K562 (cell line): ENCODE data around the gene ACBD6. TPM values are rescaled to one million over a fixed set of nuclear protein-coding genes. Genes with fewer than 3 reads are reported as not detected.

Source experiments
- DEAF1 ChIP-seq: fragments of 450-650 bp; formaldehyde crosslinking; IDR thresholded peaks from 2 replicates; pipeline ENCODE4 v1.4.0; 2020; ENCODE audit warnings: mild to moderate bottlenecking, moderate library complexity
- FOXK1 ChIP-seq: sonication (generic); formaldehyde crosslinking; IDR thresholded peaks from 2 replicates; pipeline ENCODE4 v1.8.0; 2022; ENCODE audit warnings: missing genetic modification reagents, mild to moderate bottlenecking, borderline replicate concordance
- GTF2E2 ChIP-seq: fragments of 200-800 bp; sonication (Bioruptor generic); IDR thresholded peaks from 2 replicates; pipeline ENCODE4 v1.6.1; 2016; ENCODE audit warnings: missing genetic modification characterization, missing compliant biosample characterization
- TCF7 ChIP-seq: sonication (generic); IDR thresholded peaks from 2 replicates; pipeline ENCODE4 v1.6.1; 2016; ENCODE audit warnings: antibody characterized with exemption, borderline replicate concordance
- ZFP30 ChIP-seq: fragments of 250-450 bp; sonication (Bioruptor Pico); IDR thresholded peaks from 2 replicates; pipeline ENCODE4 v1.8.0; 2022; ENCODE audit warnings: moderate library complexity, mild to moderate bottlenecking, inconsistent platforms, borderline replicate concordance
- ZNF134 ChIP-seq: fragments of 250-450 bp; sonication (Bioruptor Pico); conservative IDR thresholded peaks from 2 replicates; pipeline ENCODE4 v1.4.0; 2020
- ZNF407 ChIP-seq: fragments of 450-650 bp; IDR thresholded peaks from 2 replicates; pipeline ENCODE4 v1.6.1; 2016; ENCODE audit warnings: low read depth
- ZSCAN29 ChIP-seq: fragments of 450-650 bp; IDR thresholded peaks from 2 replicates; pipeline ENCODE4 v1.6.1; 2017
- polyA plus RNA-seq, 8 experiments: library from polyadenylated mRNA; depleted of rRNA in 4 of 8; stranded (reverse) in 5 of 8; unstranded in 3 of 8; fragments of >200 nt; fragmentation: Nextera tagmentation in 2 of 8; fragmentation: Illumina TruSeq in 1 of 8; extraction: Ambion mirVana in 2 of 8; extraction: Trizol in 1 of 8; gene quantifications; 2 replicates each; pipeline versions ENCODE4 v1.2.1 to v1.2.3, GENCODE V29; 2011 to 2014; ENCODE audit warnings: inconsistent platforms in 1 of 8, missing spikeins in 1 of 8
- total RNA-seq, 7 experiments: library from RNA; depleted of rRNA in 6 of 7; stranded (reverse); fragments of >200 nt in 6 of 7; fragmentation: Illumina TruSeq in 2 of 7; extraction: Trizol in 2 of 7; gene quantifications; 2 replicates each; pipeline versions ENCODE4 v1.2.1 to v1.2.3, GENCODE V29; 2011 to 2021; ENCODE audit warnings: low replicate concordance in 1 of 7
- TF ChIP-seq, protein P1 (sequence below): fragments of 250-450 bp; sonication (Bioruptor Pico); IDR thresholded peaks from 2 replicates; pipeline ENCODE4 v1.5.0; 2021; ENCODE audit warnings: mild to moderate bottlenecking, borderline replicate concordance
- TF ChIP-seq, protein P2 (sequence below): sonication (generic); formaldehyde crosslinking; IDR thresholded peaks from 2 replicates; pipeline ENCODE4 v1.9.0; 2022; ENCODE audit warnings: mild to moderate bottlenecking, missing genetic modification reagents
- TF ChIP-seq, protein P3 (sequence below), 2 experiments: fragments of 450-650 bp; IDR thresholded peaks; 2 replicates each; pipeline ENCODE4 v1.6.1; 2016

Gene ACBD6
- total and polyA plus RNA-seq, 9 of the 15 experiments (the other 6 are each of a cell fraction or from before 2014, with no cell fraction given), result 16.9 to 107 (median 77.7) TPM

DNA sequence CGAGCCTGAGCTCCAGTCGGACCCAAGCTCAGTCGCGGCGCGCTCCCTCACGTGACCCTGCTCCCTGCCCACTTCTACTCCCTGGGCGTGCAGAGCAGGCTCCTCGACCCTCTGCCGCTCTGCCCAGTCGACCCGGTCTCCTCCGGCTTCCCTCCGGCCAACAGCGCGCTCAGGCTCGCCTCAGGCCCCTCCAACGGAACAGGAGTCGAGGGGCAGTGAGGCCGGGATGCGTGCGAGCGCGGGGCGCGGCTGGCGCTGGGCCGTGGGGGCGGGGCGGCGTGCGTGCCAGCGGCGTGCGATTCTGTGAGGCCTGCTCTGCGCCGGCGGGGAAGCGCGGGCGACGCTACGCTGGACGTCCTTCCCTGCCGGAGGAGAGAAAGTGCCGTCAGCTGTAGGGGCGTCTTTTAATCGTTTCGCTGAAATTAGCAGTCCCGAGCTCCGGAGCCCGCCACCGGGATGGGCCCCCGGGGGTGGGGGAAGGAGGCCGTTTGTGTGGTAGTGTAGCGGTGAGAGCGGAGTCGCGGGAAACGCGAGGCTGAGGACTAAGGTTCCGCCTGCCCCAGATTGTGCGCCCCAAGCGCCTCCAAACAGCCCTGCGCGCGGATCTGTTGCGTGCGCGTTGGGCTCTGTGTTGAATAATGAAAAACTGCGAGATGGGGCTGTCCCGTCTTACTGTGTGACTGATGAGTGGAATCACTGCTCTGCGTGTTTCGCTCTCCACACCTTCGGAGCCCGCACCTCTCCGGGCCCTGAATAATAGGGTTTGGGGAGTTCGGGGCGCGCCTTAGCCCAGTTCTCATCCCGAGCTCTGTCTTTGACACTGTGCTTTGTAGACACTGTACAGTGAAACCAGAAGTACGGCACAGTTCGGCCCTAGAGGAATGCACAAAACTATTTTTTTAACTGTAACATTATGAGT lies at the start of gene ACBD6 (continued):
- TF ChIP-seq FOXK1 (CRISPR knock-in tag) (peak; percentile 81; the same call in 1 of the 2 replicates), ZNF407 (no peak), ZNF134 (CRISPR knock-in tag) (no peak), ZSCAN29 (peak; percentile 34; the same call in 1 of the 2 replicates), DEAF1 (CRISPR knock-in tag) (no peak), ZFP30 (CRISPR knock-in tag) (no peak), TCF7 (peak; percentile 86; the same call in 1 of the 2 replicates), GTF2E2 (tag) (peak; percentile 100)
- TF ChIP-seq, protein P1, sequence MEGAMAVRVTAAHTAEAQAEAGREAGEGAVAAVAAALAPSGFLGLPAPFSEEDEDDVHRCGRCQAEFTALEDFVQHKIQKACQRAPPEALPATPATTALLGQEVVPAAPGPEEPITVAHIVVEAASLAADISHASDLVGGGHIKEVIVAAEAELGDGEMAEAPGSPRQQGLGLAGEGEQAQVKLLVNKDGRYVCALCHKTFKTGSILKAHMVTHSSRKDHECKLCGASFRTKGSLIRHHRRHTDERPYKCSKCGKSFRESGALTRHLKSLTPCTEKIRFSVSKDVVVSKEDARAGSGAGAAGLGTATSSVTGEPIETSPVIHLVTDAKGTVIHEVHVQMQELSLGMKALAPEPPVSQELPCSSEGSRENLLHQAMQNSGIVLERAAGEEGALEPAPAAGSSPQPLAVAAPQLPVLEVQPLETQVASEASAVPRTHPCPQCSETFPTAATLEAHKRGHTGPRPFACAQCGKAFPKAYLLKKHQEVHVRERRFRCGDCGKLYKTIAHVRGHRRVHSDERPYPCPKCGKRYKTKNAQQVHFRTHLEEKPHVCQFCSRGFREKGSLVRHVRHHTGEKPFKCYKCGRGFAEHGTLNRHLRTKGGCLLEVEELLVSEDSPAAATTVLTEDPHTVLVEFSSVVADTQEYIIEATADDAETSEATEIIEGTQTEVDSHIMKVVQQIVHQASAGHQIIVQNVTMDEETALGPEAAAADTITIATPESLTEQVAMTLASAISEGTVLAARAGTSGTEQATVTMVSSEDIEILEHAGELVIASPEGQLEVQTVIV, result no peak
- TF ChIP-seq, protein P2, sequence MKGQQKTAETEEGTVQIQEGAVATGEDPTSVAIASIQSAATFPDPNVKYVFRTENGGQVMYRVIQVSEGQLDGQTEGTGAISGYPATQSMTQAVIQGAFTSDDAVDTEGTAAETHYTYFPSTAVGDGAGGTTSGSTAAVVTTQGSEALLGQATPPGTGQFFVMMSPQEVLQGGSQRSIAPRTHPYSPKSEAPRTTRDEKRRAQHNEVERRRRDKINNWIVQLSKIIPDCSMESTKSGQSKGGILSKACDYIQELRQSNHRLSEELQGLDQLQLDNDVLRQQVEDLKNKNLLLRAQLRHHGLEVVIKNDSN (CRISPR knock-in tag), result peak; percentile 99
- TF ChIP-seq, protein P3, sequence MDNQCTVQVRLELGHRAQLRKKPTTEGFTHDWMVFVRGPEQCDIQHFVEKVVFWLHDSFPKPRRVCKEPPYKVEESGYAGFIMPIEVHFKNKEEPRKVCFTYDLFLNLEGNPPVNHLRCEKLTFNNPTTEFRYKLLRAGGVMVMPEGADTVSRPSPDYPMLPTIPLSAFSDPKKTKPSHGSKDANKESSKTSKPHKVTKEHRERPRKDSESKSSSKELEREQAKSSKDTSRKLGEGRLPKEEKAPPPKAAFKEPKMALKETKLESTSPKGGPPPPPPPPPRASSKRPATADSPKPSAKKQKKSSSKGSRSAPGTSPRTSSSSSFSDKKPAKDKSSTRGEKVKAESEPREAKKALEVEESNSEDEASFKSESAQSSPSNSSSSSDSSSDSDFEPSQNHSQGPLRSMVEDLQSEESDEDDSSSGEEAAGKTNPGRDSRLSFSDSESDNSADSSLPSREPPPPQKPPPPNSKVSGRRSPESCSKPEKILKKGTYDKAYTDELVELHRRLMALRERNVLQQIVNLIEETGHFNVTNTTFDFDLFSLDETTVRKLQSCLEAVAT (IDR thresholded peaks at IDR 0.05), result peak in 1 of 2 experiments; percentile 38; a peak in 2 of 4 replicates
